Myometrial cell (primary cell): ENCODE measurements around the gene HAPLN3. TPM values are rescaled to one million over a fixed set of nuclear protein-coding genes. Genes with fewer than 3 reads are reported as not detected.

Experiments
- total RNA-seq: library from RNA; depleted of rRNA; stranded (reverse); fragments of >200 nt; gene quantifications from 2 replicates; pipeline ENCODE4 v1.2.3, GENCODE V29; 2015

HAPLN3 gene
- 3.5 and 7.2 TPM in 2 replicates for total RNA-seq

DNA sequence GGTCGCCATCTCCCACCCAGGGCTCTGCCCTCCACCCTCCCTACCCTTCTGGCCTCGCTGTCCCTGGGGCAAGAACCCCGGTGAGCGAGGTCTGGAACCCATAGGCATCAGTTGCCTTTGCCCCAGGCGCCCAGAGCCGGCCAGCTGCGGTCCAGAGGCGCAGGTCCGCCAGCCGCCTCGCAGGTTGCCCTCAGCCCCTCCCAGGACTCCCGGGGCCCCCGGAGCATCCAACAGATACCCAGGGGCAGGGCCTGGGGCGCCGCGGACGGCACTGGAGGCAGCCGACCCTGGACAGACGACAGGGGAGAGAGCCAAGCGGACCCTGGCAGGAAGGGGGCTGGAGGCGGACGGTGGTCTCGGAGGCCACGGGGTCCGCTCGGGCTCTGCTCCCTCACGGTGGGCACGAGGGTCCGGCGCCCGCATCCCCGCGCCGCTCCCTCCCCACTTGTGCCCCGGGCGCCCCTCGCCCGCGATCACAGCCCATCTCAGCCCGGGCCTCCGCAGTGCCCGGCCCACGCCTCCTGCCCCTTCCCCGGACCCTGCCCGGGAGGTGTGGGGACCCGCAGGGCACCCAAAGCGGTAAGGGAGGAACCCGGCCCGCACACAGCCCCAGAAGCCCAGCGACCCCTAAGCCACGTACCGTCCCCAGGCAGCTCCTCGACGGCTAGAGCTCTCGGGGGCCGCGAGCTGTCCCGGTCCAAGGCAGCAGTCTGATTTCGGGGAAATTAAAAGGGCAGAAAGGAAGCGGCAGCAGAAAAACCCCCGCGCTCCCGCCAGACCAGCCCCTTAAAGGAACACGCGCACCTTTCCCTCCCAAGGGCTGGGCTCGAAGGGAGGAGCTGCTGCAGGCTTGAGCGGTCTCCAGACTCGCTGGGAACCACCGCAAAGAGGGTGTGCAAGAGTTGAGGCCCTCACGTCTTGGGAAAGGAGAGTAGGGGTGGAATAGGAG, at the start of gene HAPLN3:
HAPLN3 (minus strand) TSS at position 726 of the 949 bp plus-strand sequence. CDS start 8,246 bp downstream, outside the sequence.

DNA sequence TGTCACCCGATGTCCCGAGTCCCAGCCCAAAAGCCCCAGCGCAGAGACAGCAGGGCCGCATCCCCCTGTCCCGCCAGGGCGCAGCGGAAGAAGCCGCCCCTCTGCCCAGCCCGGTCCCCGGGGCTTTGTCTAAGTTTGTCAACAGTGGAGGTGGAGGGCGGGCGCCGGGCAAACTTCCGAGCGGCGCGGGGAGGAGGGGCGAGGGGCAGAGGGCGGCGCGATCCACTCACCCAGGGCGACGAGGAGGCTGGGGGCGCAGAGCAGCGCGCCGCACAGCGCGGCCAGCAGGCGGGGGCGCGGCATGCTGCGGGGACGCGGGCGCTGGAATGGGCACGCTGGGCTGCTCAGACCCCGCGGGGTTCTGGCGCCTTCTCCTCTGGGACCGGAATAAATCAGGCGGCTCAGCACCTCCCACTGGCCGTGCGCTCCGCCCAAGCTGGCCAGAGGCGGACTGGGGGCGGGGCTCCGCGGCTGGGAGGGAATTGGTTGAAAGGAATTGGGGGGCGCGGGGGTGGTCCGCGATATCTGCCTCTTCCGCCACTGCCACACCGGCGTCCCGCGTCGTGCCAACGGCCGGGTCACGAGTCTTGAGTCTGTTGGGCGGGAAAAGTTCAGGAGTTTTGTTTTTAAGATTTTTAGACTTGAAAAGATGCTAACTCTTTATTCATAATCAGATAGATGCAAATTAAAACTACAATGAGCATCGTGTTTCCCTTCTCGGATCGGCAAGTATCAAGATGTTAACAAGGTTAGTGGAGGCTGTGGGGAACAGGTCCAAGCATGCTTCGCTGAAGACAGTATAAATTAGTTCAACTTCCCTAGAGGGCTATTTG, 17.9 kb upstream of the HAPLN3 start, which contains the start of gene MFGE8:
MFGE8 (minus strand) TSS at position 363 of the 833 bp plus-strand sequence; CDS start at position 303, 60 bp downstream.

Other genes starting within 250 kb of the HAPLN3 start
- not detected in 2 replicates for gene ACAN, start 92.1 kb downstream of the HAPLN3 start, total RNA-seq
- gene MFGE8, start 17.8 kb upstream of the HAPLN3 start, total RNA-seq = 158 and 162 TPM in 2 replicates
- 29.1 and 32.9 TPM in 2 replicates for gene ABHD2, start 192.9 kb upstream of the HAPLN3 start, total RNA-seq